GM23248 (cell line): Measurements from ENCODE around the gene PPP6R3. TPM values are rescaled to one million over a fixed set of nuclear protein-coding genes. Genes with fewer than 3 reads are reported as not detected.

Source experiments
- DNase-seq: peaks from one replicate; pipeline ENCODE4 v3.0.0-alpha.2; 2015
- H2AFZ ChIP-seq: fragments of 200-600 bp; sonication (generic); 2 replicates; pipeline ENCODE4 v1.6.1; 2016; ENCODE audit warnings: antibody characterized with exemption
- H3F3A ChIP-seq: fragments of 200-600 bp; sonication (generic); 2 replicates; pipeline ENCODE4 v1.6.1; 2016; ENCODE audit warnings: mild to moderate bottlenecking, antibody characterized with exemption, mixed run types; ENCODE audit not compliant: insufficient read depth
- H3K27ac ChIP-seq: fragments of 200-600 bp; sonication (generic); 2 replicates; pipeline ENCODE4 v1.5.1; 2016; ENCODE audit warnings: mild to moderate bottlenecking
- H3K27me3 ChIP-seq: fragments of 200-600 bp; sonication (generic); replicated peaks from 2 replicates; pipeline ENCODE4 v1.6.1; 2016; ENCODE audit warnings: mild to moderate bottlenecking; ENCODE audit not compliant: insufficient read depth
- H3K36me3 ChIP-seq: fragments of 200-600 bp; sonication (generic); 2 replicates; pipeline ENCODE4 v1.6.1; 2016; ENCODE audit warnings: low read depth, mild to moderate bottlenecking
- H3K4me1 ChIP-seq: fragments of 200-600 bp; sonication (generic); 2 replicates; pipeline ENCODE4 v1.6.1; 2016; ENCODE audit warnings: mild to moderate bottlenecking; ENCODE audit not compliant: insufficient read depth
- H3K4me2 ChIP-seq: fragments of 200-600 bp; sonication (generic); one replicate; pipeline ENCODE4 v1.6.1; 2016; ENCODE audit warnings: mild to moderate bottlenecking; ENCODE audit not compliant: unreplicated experiment
- H3K4me3 ChIP-seq: fragments of 200-600 bp; sonication (generic); 2 replicates; pipeline ENCODE4 v1.5.1; 2016; ENCODE audit warnings: mild to moderate bottlenecking
- H3K79me2 ChIP-seq: fragments of 200-600 bp; sonication (generic); 2 replicates; pipeline ENCODE4 v1.6.1; 2016; ENCODE audit warnings: mild to moderate bottlenecking; ENCODE audit not compliant: insufficient read depth
- H3K9ac ChIP-seq: fragments of 200-600 bp; sonication (generic); 2 replicates; pipeline ENCODE4 v1.6.1; 2016; ENCODE audit warnings: mild to moderate bottlenecking
- H3K9me2 ChIP-seq: fragments of 200-600 bp; sonication (generic); 2 replicates; pipeline ENCODE4 v1.6.1; 2016; ENCODE audit warnings: mixed run types, mild to moderate bottlenecking, moderate library complexity; ENCODE audit not compliant: insufficient read depth
- H3K9me3 ChIP-seq: fragments of 200-600 bp; sonication (generic); one replicate; pipeline ENCODE4 v1.6.1; 2017; ENCODE audit warnings: low read depth
- H4K20me1 ChIP-seq: fragments of 200-600 bp; sonication (generic); 2 replicates; pipeline ENCODE4 v1.6.0; 2016; ENCODE audit not compliant: insufficient read depth
- EZH2 ChIP-seq: fragments of 200-600 bp; sonication (generic); IDR thresholded peaks from 2 replicates; pipeline ENCODE4 v1.6.1; 2018; ENCODE audit warnings: antibody characterized with exemption, mild to moderate bottlenecking; ENCODE audit not compliant: insufficient read depth, poor library complexity, severe bottlenecking
- EZH2phosphoT487 ChIP-seq: fragments of 200-600 bp; sonication (generic); IDR thresholded peaks from 2 replicates; pipeline ENCODE4 v1.6.1; 2018; ENCODE audit warnings: antibody characterized with exemption, moderate library complexity, mild to moderate bottlenecking, low read depth; ENCODE audit not compliant: insufficient read depth
- WGBS, 2 experiments: methylation state at CpG; one replicate each; pipeline ENCODE4 v1.1.6; 2015 to 2017; ENCODE audit warnings: low lambda C conversion rate in 2 of 2, low coverage in 1 of 2; ENCODE audit errors: missing lambda C conversion rate in 2 of 2; 5-methylcytosine and 5-hydroxymethylcytosine counted together
- in situ Hi-C: fragments of 300-500 bp; cut with MboI; formaldehyde crosslinking; loops from 2 replicates; pipeline ENCODE4 v1.15.0; 2020
- polyA plus RNA-seq: library from polyadenylated mRNA; unstranded; fragments of >200 nt; fragmentation: Nextera tagmentation; extraction: Ambion mirVana; gene quantifications from 2 replicates; pipeline ENCODE4 v1.2.1, GENCODE V29; 2016
- total RNA-seq: library from RNA; depleted of rRNA; stranded (reverse); fragments of >200 nt; shearing (Covaris generic); gene quantifications from 2 replicates; pipeline ENCODE4 v1.2.3, GENCODE V29; 2014

The PPP6R3 gene
- total and polyA plus RNA-seq, 2 experiments from 2014 or later: 47.5 to 96.0 TPM

GRCh38 chr11:68525930-68526329 is 65.4 kb downstream of the PPP6R3 start:
- Histone ChIP-seq H3K27ac (no peak overlapping the region), H3K36me3 (peaks cover 42% of the 10 kb centered on the region; the same call in 1 of the 2 replicates), H3K27me3 (no peaks in the 10 kb centered on the region), H4K20me1 (peaks cover 6% of the 10 kb centered on the region; the same call in 1 of the 2 replicates), H3K4me1 (no peaks in the 10 kb centered on the region), H3K4me2 (no peak overlapping the region), H3F3A (no peaks in the 10 kb centered on the region), H2AFZ (no peak overlapping the region), H3K79me2 (peaks cover 100% of the 10 kb centered on the region), H3K9me3 (no peaks in the 10 kb centered on the region), H3K9me2 (no peaks in the 10 kb centered on the region), H3K9ac (no peak overlapping the region), H3K4me3 (no peak overlapping the region)
- TF ChIP-seq EZH2 (no peak), EZH2phosphoT487 (no peak)
- in situ Hi-C loops: no loop called here
- 75% methylated on average over 4 of the region's 4 CpGs for WGBS, 2 experiments
- DNase-seq: no peak

- no peak for DNase-seq
- Histone ChIP-seq H3K79me2 (peaks cover 100% of the 10 kb centered on the region), H3K4me1 (no peaks in the 10 kb centered on the region), H3K9ac (no peak overlapping the region), H3K27me3 (no peaks in the 10 kb centered on the region), H3K9me2 (no peaks in the 10 kb centered on the region), H3K27ac (no peak overlapping the region), H2AFZ (no peak overlapping the region), H3K4me3 (no peak overlapping the region), H4K20me1 (peaks cover 6% of the 10 kb centered on the region; the same call in 1 of the 2 replicates), H3K9me3 (no peaks in the 10 kb centered on the region), H3F3A (no peaks in the 10 kb centered on the region), H3K4me2 (no peak overlapping the region), H3K36me3 (peaks cover 33% of the 10 kb centered on the region; the same call in 1 of the 2 replicates)
- WGBS, 2 experiments: 98 to 100% methylated on average over 4 of the region's 4 CpGs
- in situ Hi-C loops: no loop called here
- TF ChIP-seq EZH2: no peak
- no peak for TF ChIP-seq EZH2phosphoT487
These were observed 67.0 kb downstream of the PPP6R3 start for GRCh38 chr11:68527585-68527984.

- H3K4me3 ChIP-seq: no peak overlapping the region
- no peak overlapping the region for H2AFZ ChIP-seq
- in situ Hi-C loops: no loop called here
- H3K9me2 ChIP-seq: no peaks in the 10 kb centered on the region
- no peaks in the 10 kb centered on the region for H3K4me1 ChIP-seq
- H3F3A ChIP-seq: no peaks in the 10 kb centered on the region
- H3K4me2 ChIP-seq: no peak overlapping the region
- peaks cover 25% of the 10 kb centered on the region; the same call in 1 of the 2 replicates for H3K36me3 ChIP-seq
- WGBS, 2 experiments: 96 to 99% methylated on average over 5 of the region's 5 CpGs
- H4K20me1 ChIP-seq: peaks cover 6% of the 10 kb centered on the region; the same call in 1 of the 2 replicates
- no peak for DNase-seq
- H3K27ac ChIP-seq: no peak overlapping the region
- H3K9ac ChIP-seq: no peak overlapping the region
- H3K79me2 ChIP-seq: peaks cover 100% of the 10 kb centered on the region
- H3K27me3 ChIP-seq: no peaks in the 10 kb centered on the region
- TF ChIP-seq EZH2: no peak
- TF ChIP-seq EZH2phosphoT487: no peak
- H3K9me3 ChIP-seq: no peaks in the 10 kb centered on the region
These were observed 68.1 kb downstream of the PPP6R3 start for GRCh38 chr11:68528630-68529029.

GRCh38 chr11:68531129-68531693 is 70.7 kb downstream of the PPP6R3 start:
- Histone ChIP-seq H3K9me2 (no peaks in the 10 kb centered on the region), H3K4me2 (no peak overlapping the region), H4K20me1 (peaks cover 6% of the 10 kb centered on the region; the same call in 1 of the 2 replicates), H3K27ac (no peak overlapping the region), H3K36me3 (peaks cover 20% of the 10 kb centered on the region; the same call in 1 of the 2 replicates), H3K9me3 (no peaks in the 10 kb centered on the region), H3K9ac (no peak overlapping the region), H2AFZ (no peak overlapping the region), H3F3A (no peaks in the 10 kb centered on the region), H3K27me3 (no peaks in the 10 kb centered on the region), H3K4me3 (no peak overlapping the region), H3K4me1 (no peaks in the 10 kb centered on the region), H3K79me2 (peaks cover 100% of the 10 kb centered on the region)
- WGBS, 2 experiments: 78 to 86% methylated on average over 4 of the region's 4 CpGs
- in situ Hi-C loops: no loop called here
- TF ChIP-seq EZH2 (no peak), EZH2phosphoT487 (no peak)
- DNase-seq: no peak
